HPDE6-E6E7 (cell line): ENCODE results near the gene NBEAL2.
"Not testable (repeated sequence)": the region's sequence is repeated elsewhere in the genome, so short reads cannot be mapped to it uniquely, and the experiment has no call there.

Experiments used
- DNase-seq: peaks from one replicate; pipeline ENCODE4 v3.0.0; 2011; ENCODE audit warnings: missing footprints; ENCODE audit errors: extremely low spot score

Gene NBEAL2

GRCh38 chr3:46962427-46962826 is 17.0 kb upstream of the NBEAL2 start:
- no peak for DNase-seq

GRCh38 chr3:46962990-46963389 is 16.5 kb upstream of the NBEAL2 start:
- DNase-seq, result no peak

- DNase-seq, result not testable (repeated sequence)
Observed at GRCh38 chr3:46964038-46964590, 15.4 kb upstream of the NBEAL2 start.

GRCh38 chr3:46965151-46965550 is 14.3 kb upstream of the NBEAL2 start:
- DNase-seq, result no peak

GRCh38 chr3:46966811-46967210 is 12.7 kb upstream of the NBEAL2 start:
- no peak for DNase-seq

- DNase-seq, result no peak
Observed at GRCh38 chr3:46968783-46969428, 10.6 kb upstream of the NBEAL2 start.

GRCh38 chr3:46970391-46971091 is 8.9 kb upstream of the NBEAL2 start:
- DNase-seq, result no peak

GRCh38 chr3:46971151-46971550 is 8.3 kb upstream of the NBEAL2 start:
- DNase-seq, result no peak

- no peak for DNase-seq
Observed at GRCh38 chr3:46971742-46972141, 7.7 kb upstream of the NBEAL2 start.

- DNase-seq, result no peak
Observed at GRCh38 chr3:46972396-46972795, 7.1 kb upstream of the NBEAL2 start.

GRCh38 chr3:46974421-46975171 is 4.9 kb upstream of the NBEAL2 start:
- DNase-seq, result no peak

GRCh38 chr3:46976326-46977190 is 2.9 kb upstream of the NBEAL2 start, which contains the start of gene CCDC12:
CCDC12 (minus strand) TSS chr3:46976745; CDS start chr3:46976732, 13 bp downstream.
- peak; percentile 61 for DNase-seq

GRCh38 chr3:46977811-46978195 is 1.7 kb upstream of the NBEAL2 start:
- DNase-seq, result no peak

- DNase-seq, result no peak
Observed at GRCh38 chr3:46978381-46978780, 1.1 kb upstream of the NBEAL2 start.

- no peak for DNase-seq
Observed at GRCh38 chr3:46979958-46980497, 562 bp downstream of the NBEAL2 start.

- peak; percentile 29 for DNase-seq
Observed at GRCh38 chr3:46981932-46982471, 2.5 kb downstream of the NBEAL2 start.

GRCh38 chr3:46982546-46982945 is 3.1 kb downstream of the NBEAL2 start:
- no peak for DNase-seq

GRCh38 chr3:46984591-46985459 is 5.4 kb downstream of the NBEAL2 start:
- DNase-seq, result no peak

- DNase-seq, result no peak
Observed at GRCh38 chr3:46985588-46985987, 6.1 kb downstream of the NBEAL2 start.
